IMR-90 (cell line): ENCODE results near the gene TP63. TPM values are rescaled to one million over a fixed set of nuclear protein-coding genes. Genes with fewer than 3 reads are reported as not detected.
A peak's percentile ranks its signal among the peaks of the same experiment; 100 is the strongest.

Source experiments
- ATAC-seq: fragments of 200-7000 bp; cut with Tn5 transposase; 2 replicates; pipeline ENCODE4 v1.9.1; 2020; ENCODE audit warnings: low read depth, mild to moderate bottlenecking, moderate library complexity
- BruUV-seq: library from RNA; stranded (reverse); fragments of 400-500 nt; replicated peaks from 2 replicates; lab custom pipeline; 2021; lab: Mats Ljungman, UMichigan
- CTCF ChIA-PET: fragments of 300-600 bp; formaldehyde crosslinking; extraction: SDS; loops from one replicate; lab custom pipeline; 2021; ENCODE audit warnings: antibody characterized with exemption; lab: Yijun Ruan, JAX
- POLR2A ChIA-PET: fragments of 300-600 bp; sonication (Branson Sonifier 250); formaldehyde crosslinking; loops from one replicate; lab custom pipeline; 2022; ENCODE audit warnings: antibody characterized with exemption; ENCODE audit not compliant: unreplicated experiment; lab: Charles Lee
- DNase-seq: peaks from one replicate; pipeline ENCODE4 v3.0.0; 2013
- H2AFZ ChIP-seq: replicated peaks from 2 replicates; pipeline ENCODE3; 2013; ENCODE audit warnings: low read length, mild to moderate bottlenecking; ENCODE audit not compliant: poor library complexity
- H2AK5ac ChIP-seq: 2 replicates; pipeline ENCODE4 v1.6.1; 2013; ENCODE audit warnings: low read depth, low read length, inconsistent platforms
- H2AK9ac ChIP-seq: replicated peaks from 2 replicates; pipeline ENCODE3; 2013; ENCODE audit warnings: mild to moderate bottlenecking, low read depth, low read length, moderate library complexity; ENCODE audit not compliant: poor library complexity
- H2BK120ac ChIP-seq: 2 replicates; pipeline ENCODE4 v1.6.1; 2013; ENCODE audit warnings: low read depth, low read length, inconsistent platforms
- H2BK15ac ChIP-seq: 3 replicates; pipeline ENCODE4 v1.6.1; 2013; ENCODE audit warnings: low read depth, low read length, inconsistent platforms
- H2BK20ac ChIP-seq: 2 replicates; pipeline ENCODE4 v1.6.1; 2013; ENCODE audit warnings: low read depth, mild to moderate bottlenecking, inconsistent platforms, low read length, moderate library complexity
- H2BK5ac ChIP-seq: 2 replicates; pipeline ENCODE4 v1.6.1; 2013; ENCODE audit warnings: mild to moderate bottlenecking, low read depth, low read length, inconsistent platforms; ENCODE audit not compliant: poor library complexity, severe bottlenecking
- H3K14ac ChIP-seq: replicated peaks from 2 replicates; pipeline ENCODE4 v1.6.1; 2013; ENCODE audit warnings: low read depth, low read length, inconsistent platforms
- H3K18ac ChIP-seq: 2 replicates; pipeline ENCODE4 v1.6.1; 2013; ENCODE audit warnings: low read depth, low read length, control low read depth
- H3K23ac ChIP-seq: 2 replicates; pipeline ENCODE4 v1.6.1; 2013; ENCODE audit warnings: low read depth, low read length, inconsistent platforms
- H3K27ac ChIP-seq: 2 replicates; pipeline ENCODE4 v1.5.1; 2013; ENCODE audit warnings: mild to moderate bottlenecking, control low read depth, low read length; ENCODE audit not compliant: insufficient read depth
- H3K27me3 ChIP-seq: 2 replicates; pipeline ENCODE4 v1.6.1; 2013; ENCODE audit warnings: low read length; ENCODE audit not compliant: control insufficient read depth, insufficient read depth
- H3K36me3 ChIP-seq: 2 replicates; pipeline ENCODE4 v1.6.1; 2013; ENCODE audit warnings: low read length, mixed read lengths; ENCODE audit not compliant: control insufficient read depth, insufficient read depth
- H3K4ac ChIP-seq: 2 replicates; pipeline ENCODE4 v1.6.1; 2013; ENCODE audit warnings: low read depth, low read length, inconsistent platforms
- H3K4me1 ChIP-seq: 2 replicates; pipeline ENCODE4 v1.6.1; 2013; ENCODE audit warnings: low read length, mixed read lengths; ENCODE audit not compliant: control insufficient read depth, insufficient read depth
- H3K4me2 ChIP-seq: 2 replicates; pipeline ENCODE4 v1.6.1; 2013; ENCODE audit warnings: low read depth, mild to moderate bottlenecking, control low read depth, low read length, moderate library complexity
- H3K4me3 ChIP-seq: 2 replicates; pipeline ENCODE4 v1.5.1; 2013; ENCODE audit warnings: low read depth, mild to moderate bottlenecking, control low read depth, low read length, moderate library complexity; ENCODE audit not compliant: insufficient read depth
- H3K56ac ChIP-seq: 2 replicates; pipeline ENCODE4 v1.6.1; 2013; ENCODE audit warnings: low read length, inconsistent platforms; ENCODE audit not compliant: insufficient read depth; ENCODE audit errors: extremely low read depth
- H3K79me1 ChIP-seq, 2 experiments: 2 replicates each; pipeline ENCODE4 v1.6.1; 2013; ENCODE audit warnings: low read length in 2 of 2, inconsistent platforms in 1 of 2, low read depth in 1 of 2
- H3K9ac ChIP-seq: 2 replicates; pipeline ENCODE4 v1.6.1; 2013; ENCODE audit warnings: low read depth, low read length, control low read depth
- H3K9me1 ChIP-seq: 2 replicates; pipeline ENCODE4 v1.6.1; 2013; ENCODE audit warnings: low read length, inconsistent platforms; ENCODE audit not compliant: insufficient read depth
- H3K9me3 ChIP-seq: 2 replicates; pipeline ENCODE4 v1.6.1; 2013; ENCODE audit warnings: low read length; ENCODE audit not compliant: control insufficient read depth, insufficient read depth
- H4K20me1 ChIP-seq: 2 replicates; pipeline ENCODE4 v1.6.1; 2013; ENCODE audit warnings: low read length, inconsistent platforms; ENCODE audit not compliant: insufficient read depth
- H4K5ac ChIP-seq: 2 replicates; pipeline ENCODE4 v1.6.1; 2013; ENCODE audit warnings: mild to moderate bottlenecking, low read depth, low read length, control low read depth
- H4K8ac ChIP-seq, 2 experiments: 2 replicates each; pipeline ENCODE4 v1.6.1; 2013; ENCODE audit warnings: low read depth in 2 of 2, low read length in 2 of 2, control low read depth in 1 of 2, inconsistent platforms in 1 of 2
- H4K91ac ChIP-seq: 2 replicates; pipeline ENCODE4 v1.6.1; 2013; ENCODE audit warnings: low read depth, low read length, inconsistent platforms; ENCODE audit not compliant: insufficient read depth
- BHLHE40 ChIP-seq: fragments of 150-350 bp; IDR thresholded peaks from 2 replicates; pipeline ENCODE4 v1.6.1; 2016; ENCODE audit warnings: mild to moderate bottlenecking, low read depth, low read length
- ELK1 ChIP-seq: fragments of 150-350 bp; IDR thresholded peaks from 2 replicates; pipeline ENCODE4 v1.6.1; 2016; ENCODE audit warnings: low read depth, mild to moderate bottlenecking, low read length, moderate library complexity, borderline replicate concordance
- MAZ ChIP-seq: IDR thresholded peaks from 2 replicates; pipeline ENCODE4 v1.6.1; 2012; ENCODE audit warnings: low read depth, mild to moderate bottlenecking, low read length, improper control_type of control experiment, moderate library complexity, borderline replicate concordance
- POLR2A ChIP-seq: IDR thresholded peaks from 2 replicates; pipeline ENCODE4 v1.6.1; 2012; ENCODE audit warnings: mild to moderate bottlenecking, low read depth, low read length
- RCOR1 ChIP-seq: IDR thresholded peaks from 2 replicates; pipeline ENCODE4 v1.6.1; 2012; ENCODE audit warnings: mild to moderate bottlenecking, low read length, improper control_type of control experiment; ENCODE audit not compliant: insufficient replicate concordance
- RFX5 ChIP-seq: IDR thresholded peaks from 2 replicates; pipeline ENCODE4 v1.8.0; 2012; ENCODE audit warnings: low read depth, mild to moderate bottlenecking, low read length, moderate library complexity
- SMC3 ChIP-seq: fragments of 150-350 bp; IDR thresholded peaks from 2 replicates; pipeline ENCODE4 v1.6.1; 2016; ENCODE audit warnings: low read depth, mild to moderate bottlenecking, antibody characterized with exemption, low read length, moderate library complexity
- USF2 ChIP-seq: fragments of 150-350 bp; IDR thresholded peaks from 2 replicates; pipeline ENCODE4 v1.6.1; 2017; ENCODE audit warnings: mild to moderate bottlenecking, antibody characterized with exemption, low read length, low read depth
- WGBS, 2 experiments: methylation state at CpG; one replicate each; pipeline versions ENCODE4 v1.1.5 to v1.1.7; 2013; ENCODE audit warnings: missing lambda C conversion rate in 2 of 2; ENCODE audit not compliant: insufficient read length in 1 of 2; ENCODE audit errors: extremely low coverage in 2 of 2; 5-methylcytosine and 5-hydroxymethylcytosine counted together
- dilution Hi-C: fragments of 300-500 bp; cut with HindIII; formaldehyde crosslinking; loops from one replicate; pipeline ENCODE4 v1.14.3; 2018; ENCODE audit warnings: low sequenced_read_pairs; ENCODE audit not compliant: unreplicated experiment
- in situ Hi-C: fragments of 300-500 bp; cut with MboI; formaldehyde crosslinking; loops from 3 replicates; pipeline ENCODE4 v1.14.3; 2019; ENCODE audit warnings: low sequenced_read_pairs, inconsistent platforms, mixed read lengths
- intact Hi-C: fragments of 100-400 bp; cut with micrococcal nuclease; formaldehyde crosslinking; loops from 2 replicates; pipeline ENCODE4 v1.10.0; 2022
- polyA plus RNA-seq, 3 experiments: library from polyadenylated mRNA; depleted of rRNA; stranded (reverse); fragments of >200 nt; gene quantifications; 2 replicates each; pipeline ENCODE4 v1.2.3, GENCODE V29; 2012; ENCODE audit warnings: low replicate concordance in 1 of 3
- total RNA-seq: library from RNA; depleted of rRNA; stranded (reverse); fragments of >200 nt; gene quantifications from 2 replicates; pipeline ENCODE4 v1.2.3, GENCODE V29; 2012

The TP63 gene
- total and polyA plus RNA-seq, 2 of the 4 experiments (the other 2 are of a cell fraction) = not detected

- peak overlapping the region; percentile 48 for H3K4ac ChIP-seq
- in situ Hi-C loops (no loop called here), intact Hi-C loops (no loop called here), dilution Hi-C loops (no loop called here)
- no peak overlapping the region for H4K91ac ChIP-seq
- ChIA-PET POLR2A (no interaction called here), CTCF (no interaction called here)
- H2AK5ac ChIP-seq = no peak overlapping the region
- H3K56ac ChIP-seq = no peak overlapping the region
- WGBS, 2 experiments = no CpG with 5 or more reads among the region's 1 CpG
- H2AK9ac ChIP-seq = no peak overlapping the region
- H3K9me3 ChIP-seq = no peaks in the 10 kb centered on the region
- ATAC-seq (no peak), DNase-seq (peak; percentile 13)
- peak overlapping the region; percentile 47; the same call in 1 of the 2 replicates for H2BK120ac ChIP-seq
- no peak overlapping the region for H2AFZ ChIP-seq
- H3K4me1 ChIP-seq = peaks cover 2% of the 10 kb centered on the region
- H3K27ac ChIP-seq = no peak overlapping the region
- peak overlapping the region; percentile 38; the same call in 1 of the 2 replicates for H2BK20ac ChIP-seq
- no peaks in the 10 kb centered on the region for H3K79me1 ChIP-seq
- peak overlapping the region; percentile 56; the same call in 1 of the 2 replicates for H3K23ac ChIP-seq
- H3K9ac ChIP-seq = no peak overlapping the region
- H3K18ac ChIP-seq = peak overlapping the region; percentile 74; the same call in 1 of the 2 replicates
- H4K8ac ChIP-seq = no peak overlapping the region
- no peaks in the 10 kb centered on the region for H3K9me1 ChIP-seq
- H2BK15ac ChIP-seq = no peak overlapping the region; the same call in 2 of the 3 replicates
- TF ChIP-seq SMC3 = no peak
- no peak for TF ChIP-seq BHLHE40
- TF ChIP-seq MAZ = no peak
- TF ChIP-seq USF2 = no peak
- TF ChIP-seq RCOR1 = no peak
- TF ChIP-seq RFX5 = no peak
- TF ChIP-seq POLR2A = no peak
- TF ChIP-seq ELK1 = no peak
- no TSS peak for BruUV-seq
- no peaks in the 10 kb centered on the region for H4K20me1 ChIP-seq
- H2BK5ac ChIP-seq = peak overlapping the region; percentile 48
- H3K36me3 ChIP-seq = no peaks in the 10 kb centered on the region
- H3K27me3 ChIP-seq = no peaks in the 10 kb centered on the region; the same call in 1 of the 2 replicates
- H4K5ac ChIP-seq = no peak overlapping the region
- H3K4me3 ChIP-seq = no peak overlapping the region
- H3K14ac ChIP-seq = no peak overlapping the region
- no peak overlapping the region; the same call in 1 of the 2 replicates for H3K4me2 ChIP-seq
Observed at GRCh38 chr3:189688262-189688661, 57.1 kb downstream of the TP63 start.
